T-helper 1 cell (primary cell): ENCODE results near the gene DBT.
A peak's percentile ranks its signal among the peaks of the same experiment; 100 is the strongest.
"Not testable (repeated sequence)": the region's sequence is repeated elsewhere in the genome, so short reads cannot be mapped to it uniquely, and the experiment has no call there.

ENCODE experiments used
- DNase-seq, 5 donors: peaks; one replicate each; pipeline ENCODE4 v3.0.0-alpha.2; 2012 to 2020

The DBT gene

DNA sequence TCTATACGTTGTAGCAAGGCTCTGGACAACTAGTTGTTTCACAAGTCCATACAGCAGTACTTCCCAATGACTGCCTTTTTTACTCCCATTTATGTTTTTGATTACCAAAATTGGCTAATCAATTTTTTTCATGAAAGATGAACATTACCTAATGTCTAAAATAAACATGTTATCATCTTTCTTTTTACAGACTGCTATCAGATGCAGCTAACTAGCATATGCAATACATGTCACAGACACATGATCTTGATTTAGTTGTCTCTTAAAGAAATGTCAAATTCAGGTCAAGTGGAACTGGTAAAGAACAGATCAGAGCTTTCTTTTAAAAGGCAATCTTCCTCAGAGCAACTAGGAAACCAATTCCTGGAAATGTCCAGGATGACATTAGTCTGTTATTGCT, 630 bp upstream of the DBT start:
- DNase-seq: no peak

DNA sequence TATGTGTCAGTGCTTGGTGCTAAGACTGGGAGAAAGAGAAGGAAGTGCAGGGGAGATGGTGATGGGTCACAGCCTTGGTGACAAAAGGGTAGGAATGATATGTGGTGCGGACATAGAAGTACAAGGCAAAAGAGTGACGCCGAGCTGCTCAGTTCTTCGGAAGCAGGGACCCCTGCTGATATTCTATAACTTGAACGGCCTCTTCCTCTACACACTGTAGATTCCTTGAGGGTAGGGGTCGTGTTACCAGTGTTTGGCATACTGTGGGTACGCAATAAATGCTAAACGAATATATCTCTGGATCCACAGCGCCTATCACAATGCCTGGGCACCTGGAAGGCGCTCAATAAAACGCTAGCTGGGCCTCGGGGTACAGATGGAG, 488 bp downstream of the DBT start:
- peak in 1 of 5 donors; percentile 1 for DNase-seq

DNA sequence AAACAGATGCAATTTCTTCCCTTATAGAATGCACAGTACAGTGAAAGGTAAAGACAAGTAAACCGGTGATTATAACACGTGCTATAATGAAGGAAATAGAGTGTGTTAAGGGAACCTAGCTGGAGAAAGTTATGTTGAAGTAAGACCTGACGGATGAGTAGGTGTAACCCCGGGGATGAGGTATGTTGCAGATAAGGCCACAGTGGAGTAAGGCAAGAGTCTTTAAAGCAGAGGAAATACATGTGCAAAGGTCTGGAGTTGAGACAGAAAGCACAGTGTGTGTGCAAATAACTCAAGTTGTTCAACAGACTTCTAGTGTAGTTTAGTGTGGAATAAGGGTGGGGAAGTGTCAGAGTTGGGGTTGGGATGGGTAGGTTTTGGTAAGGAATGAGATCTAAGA, 2.9 kb downstream of the DBT start:
- no peak for DNase-seq

DNA sequence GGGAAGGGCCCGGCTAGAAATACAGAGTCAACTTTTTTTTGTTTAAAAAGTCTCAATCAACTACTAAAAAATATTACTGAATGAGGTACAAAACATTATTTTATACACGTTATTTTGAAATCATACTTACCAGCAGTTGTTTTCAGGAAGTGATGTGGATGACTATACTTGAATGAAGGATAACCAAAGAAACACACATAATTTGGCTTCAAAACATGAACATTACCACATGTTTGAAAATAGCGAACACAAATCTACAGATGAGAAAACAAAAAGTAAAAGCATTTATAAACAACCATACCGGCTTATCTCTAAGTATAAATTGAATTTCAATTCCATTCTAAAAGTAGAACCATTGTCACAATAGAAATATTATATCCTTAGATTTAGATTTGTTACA, 9.0 kb downstream of the DBT start:
- DNase-seq: no peak

DNA sequence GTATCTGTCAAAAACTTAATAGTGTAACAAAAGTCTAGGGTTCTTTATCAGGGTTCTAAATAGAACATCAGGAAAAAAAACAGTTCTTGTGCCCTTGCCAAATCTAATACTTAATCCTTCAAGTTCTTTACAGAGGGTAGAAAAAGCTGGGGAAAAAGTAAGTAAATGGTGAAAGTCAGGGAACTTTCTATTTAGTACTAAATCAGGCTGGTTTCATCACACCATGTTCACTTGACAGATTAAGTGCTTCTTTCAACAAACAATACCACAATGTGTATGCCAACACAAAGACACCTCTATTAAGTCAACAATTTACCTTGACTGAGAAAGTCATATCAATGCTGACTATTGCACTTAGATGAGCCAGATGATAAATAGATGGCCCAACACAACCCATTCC, 9.7 kb downstream of the DBT start:
- DNase-seq: no peak

DNA sequence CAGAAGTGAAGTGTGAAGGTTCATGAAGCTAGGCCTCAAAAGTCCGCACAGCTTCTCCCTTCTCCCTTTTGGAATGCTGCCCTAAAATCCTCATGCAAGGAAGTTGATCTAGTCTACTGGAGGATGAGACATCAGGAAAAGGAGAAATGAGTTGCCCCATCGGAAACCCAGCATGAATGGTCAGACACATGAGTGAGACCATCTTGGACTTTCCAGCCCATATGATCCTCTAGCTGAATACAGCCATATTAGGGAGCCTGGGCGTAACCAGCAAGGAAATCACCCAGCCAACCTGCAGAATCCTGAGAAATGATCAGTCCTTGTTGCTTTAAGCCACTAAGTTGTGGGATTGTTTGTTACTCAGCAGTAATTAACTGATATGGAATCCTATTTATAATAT, 12.5 kb downstream of the DBT start:
- DNase-seq: no peak

DNA sequence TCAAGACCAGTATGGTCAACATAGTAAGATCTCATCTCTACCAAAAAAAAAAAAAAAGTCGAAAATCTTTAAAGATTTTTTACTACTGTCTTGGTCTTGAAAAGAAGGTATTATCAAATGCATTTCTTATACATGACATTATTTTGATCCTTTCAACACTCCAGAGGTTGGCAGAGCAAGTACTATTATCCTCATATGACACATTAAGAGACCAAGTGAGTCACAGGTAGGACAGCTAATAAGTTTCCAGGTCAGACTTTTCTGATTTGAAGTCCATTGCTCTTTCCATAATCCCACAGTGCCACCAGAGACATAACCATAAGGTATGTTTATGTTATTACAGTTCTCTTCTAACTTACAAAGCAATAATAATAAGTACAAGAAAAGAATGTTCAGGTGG, 15.2 kb downstream of the DBT start:
- DNase-seq: no peak

DNA sequence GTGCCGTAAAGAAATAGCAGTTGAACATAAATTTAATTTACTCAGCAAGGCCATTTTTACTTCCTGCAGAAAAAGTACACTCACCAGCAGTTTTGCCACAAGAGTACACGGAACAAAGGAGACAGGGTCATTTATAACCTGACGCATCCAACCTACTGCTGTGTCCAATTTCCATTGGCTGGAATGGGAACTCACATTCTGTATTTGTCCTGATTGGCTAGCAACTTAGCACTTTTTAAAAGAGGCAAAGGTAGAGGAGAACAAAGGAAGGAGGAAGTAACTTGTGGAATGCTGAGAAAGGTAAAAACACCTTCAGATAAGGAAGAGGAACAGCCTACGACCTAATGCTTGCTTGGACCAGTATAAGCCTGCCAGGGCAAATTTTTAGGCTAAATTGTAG, 16.1 kb downstream of the DBT start:
- DNase-seq: not testable (repeated sequence)

DNA sequence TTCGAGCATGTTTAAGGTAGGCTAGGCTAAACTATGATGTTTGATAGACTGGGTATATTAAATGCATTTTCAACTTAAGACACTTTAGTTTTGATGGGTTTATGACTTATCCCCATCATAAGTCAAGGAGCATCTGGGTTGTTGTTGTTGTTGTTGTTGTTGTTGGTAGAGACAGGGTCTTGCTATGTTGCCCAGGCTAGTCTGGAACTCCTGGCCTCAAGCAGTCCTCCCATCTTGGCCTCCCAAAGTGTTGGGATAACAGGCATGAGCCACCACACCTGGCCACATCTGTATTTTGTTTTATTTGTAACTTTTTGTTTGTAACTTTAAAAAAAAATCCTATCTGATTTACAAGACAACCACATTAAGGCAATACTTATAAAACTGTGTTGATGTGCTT, 17.5 kb downstream of the DBT start:
- no peak for DNase-seq

DNA sequence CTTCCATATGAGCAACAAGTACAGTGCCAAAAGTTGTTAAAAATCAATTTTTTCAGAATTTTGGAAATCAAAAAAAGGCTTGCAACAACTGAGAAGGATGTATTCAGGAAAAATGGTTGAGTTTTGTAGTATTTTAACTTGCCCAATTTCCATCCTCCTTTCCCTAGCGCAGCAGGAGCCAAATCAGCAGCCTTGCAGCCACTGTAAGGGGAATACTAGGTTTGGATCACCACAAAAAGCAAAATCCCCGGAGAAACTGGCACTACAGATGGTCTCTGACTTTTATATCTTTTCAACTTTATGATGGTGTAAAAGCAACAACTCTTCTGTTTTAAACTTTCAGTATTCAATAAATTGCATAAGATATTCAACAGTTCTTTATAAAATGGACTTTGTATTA, 17.9 kb downstream of the DBT start:
- no peak for DNase-seq

DNA sequence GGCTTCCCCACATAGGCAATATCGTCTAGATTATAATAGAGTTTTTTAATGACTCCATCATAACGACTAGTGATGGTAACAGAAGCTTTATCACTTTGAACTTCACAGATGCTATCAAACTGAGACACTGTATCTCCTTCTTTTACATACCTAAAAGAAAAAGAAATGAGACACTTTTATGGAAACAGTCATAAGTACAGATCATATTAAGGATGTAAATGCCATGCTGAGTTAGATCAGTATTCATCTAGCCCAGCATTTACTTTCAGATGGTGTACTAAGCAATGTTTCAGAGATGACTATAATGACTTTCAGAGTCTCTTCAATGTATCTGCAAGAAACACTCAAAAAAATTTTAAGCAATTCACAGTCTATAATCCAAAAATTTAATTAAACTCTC, 18.9 kb downstream of the DBT start:
- DNase-seq: peak in 1 of 5 donors; percentile 52

DNA sequence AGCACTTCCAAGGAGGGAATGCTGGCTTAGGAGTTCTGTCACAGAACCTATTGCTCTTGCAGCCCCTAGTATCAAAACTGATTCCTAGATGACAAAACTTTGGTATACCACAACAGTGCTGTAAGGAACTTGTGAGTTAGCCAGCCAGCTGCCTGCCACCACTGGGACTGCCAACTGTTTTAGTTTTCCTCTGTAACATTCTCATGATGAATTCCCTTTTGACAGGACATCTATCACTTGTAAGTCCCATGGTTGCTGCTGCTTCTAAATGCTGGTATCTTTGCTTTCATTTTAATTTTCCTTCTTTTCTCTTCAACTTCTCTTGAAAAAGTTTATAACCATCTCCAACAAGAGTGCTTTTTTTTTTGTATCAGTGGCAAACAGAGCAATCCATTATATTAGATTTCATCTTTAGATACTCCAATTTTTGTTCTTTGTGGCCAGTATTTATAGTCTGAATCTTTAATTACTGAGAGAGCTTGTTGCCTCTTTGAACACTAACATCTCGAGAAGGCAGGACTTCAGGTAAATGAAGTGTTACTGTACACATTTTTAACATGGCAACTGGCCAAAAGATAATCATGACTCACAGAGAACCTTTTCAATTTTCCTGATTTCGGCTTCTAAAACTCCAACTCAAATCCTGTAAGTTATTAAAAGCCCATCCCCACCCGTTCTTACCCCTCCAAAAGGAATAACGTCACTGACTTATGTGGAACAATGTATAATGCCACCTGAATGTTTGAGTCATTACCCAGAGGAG, 19.8 kb downstream of the DBT start:
- DNase-seq: no peak

DNA sequence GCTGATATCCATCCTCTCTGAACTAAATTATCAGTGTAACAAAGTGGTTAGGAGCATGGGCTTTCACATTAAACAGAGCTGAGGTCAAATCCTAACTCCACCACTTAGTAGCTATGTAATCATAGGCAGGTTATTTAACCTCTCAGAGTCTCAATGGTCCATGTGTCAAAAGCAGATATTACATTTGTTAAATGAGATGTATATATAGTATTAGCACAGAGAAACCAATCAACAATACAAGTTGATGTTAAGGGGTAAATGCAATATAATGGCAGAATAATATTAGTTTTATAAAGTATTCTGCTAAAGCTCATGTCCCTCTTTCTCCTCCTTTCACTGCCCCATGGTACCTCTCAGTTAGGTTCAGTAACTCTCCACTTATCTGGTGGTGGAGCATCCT, 27.2 kb downstream of the DBT start:
- no peak for DNase-seq

DNA sequence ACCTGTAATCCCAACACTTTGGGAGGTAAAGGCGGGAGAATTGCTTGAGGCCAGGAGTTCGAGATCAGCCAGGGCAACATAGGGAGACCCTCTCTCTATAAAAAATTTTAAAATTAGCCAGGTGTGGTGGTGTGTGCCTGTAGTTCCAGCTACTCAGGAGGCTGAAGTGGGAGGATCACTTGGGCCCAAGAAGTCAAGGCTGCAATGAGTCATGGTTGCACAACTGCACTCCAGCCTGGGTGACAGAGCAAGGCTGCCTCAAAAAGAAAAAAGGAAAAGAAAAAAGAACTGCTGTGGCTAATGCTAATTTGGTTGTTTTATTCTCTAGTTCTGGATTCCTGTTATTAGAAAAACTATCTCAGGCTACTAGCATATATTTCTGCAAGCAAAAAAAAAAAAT, 29.8 kb downstream of the DBT start:
- DNase-seq: no peak

DNA sequence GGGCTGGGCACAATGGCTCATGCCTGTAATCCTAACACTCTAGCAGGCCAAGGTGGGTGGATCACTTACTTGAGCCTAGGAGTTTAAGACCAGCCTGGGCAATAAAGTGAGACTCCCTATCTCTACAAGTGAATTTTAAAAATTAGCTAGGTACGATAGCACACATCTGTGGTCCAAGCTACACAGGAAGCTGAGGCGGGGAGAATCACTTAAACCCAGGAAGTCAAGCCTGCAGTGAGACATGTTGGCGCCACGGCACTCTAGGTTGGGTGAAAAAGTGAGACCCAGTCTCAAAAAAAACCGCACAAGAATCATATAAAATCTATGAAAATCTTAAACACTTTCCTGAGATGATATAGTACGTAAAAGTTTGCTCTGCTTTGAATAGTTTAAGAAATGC, 30.2 kb downstream of the DBT start:
- DNase-seq: no peak

DNA sequence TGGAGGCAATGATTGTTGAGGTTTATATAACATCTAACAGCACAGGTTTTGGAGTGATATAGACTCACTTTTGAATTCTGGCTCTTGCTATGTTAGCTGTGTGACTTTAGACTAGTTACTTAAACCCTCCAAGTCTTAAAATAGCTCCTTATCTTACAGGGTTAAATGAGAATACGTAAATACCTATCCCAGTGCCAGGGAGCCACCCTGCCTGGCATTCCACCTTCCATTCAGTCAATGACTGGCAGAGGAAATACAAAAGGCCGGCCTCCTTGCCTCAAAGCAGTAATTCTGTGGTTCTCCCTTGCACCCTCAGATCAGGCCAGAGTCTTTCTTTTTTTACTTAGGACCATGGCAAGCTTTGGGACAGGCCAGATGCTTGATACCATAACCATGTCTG, 31.8 kb downstream of the DBT start:
- no peak for DNase-seq

DNA sequence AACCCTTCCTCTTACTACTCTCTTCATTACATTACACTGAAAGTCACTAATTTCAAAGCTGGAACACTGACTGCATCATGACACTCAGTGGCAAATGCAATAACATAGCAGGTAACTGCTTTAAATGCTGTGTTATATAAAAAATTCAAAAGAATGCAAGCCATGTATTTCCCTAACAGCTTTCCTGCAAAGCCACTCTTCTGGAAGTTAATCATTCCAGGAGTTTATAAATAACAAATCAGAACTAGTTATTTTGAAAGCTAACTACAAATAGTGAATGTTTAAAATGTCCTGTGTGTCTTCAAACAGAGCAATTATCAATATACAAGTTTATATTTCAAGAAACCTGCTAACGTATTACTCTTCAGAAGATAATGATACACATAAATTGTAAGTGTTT, 34.5 kb downstream of the DBT start:
- no peak for DNase-seq

DNA sequence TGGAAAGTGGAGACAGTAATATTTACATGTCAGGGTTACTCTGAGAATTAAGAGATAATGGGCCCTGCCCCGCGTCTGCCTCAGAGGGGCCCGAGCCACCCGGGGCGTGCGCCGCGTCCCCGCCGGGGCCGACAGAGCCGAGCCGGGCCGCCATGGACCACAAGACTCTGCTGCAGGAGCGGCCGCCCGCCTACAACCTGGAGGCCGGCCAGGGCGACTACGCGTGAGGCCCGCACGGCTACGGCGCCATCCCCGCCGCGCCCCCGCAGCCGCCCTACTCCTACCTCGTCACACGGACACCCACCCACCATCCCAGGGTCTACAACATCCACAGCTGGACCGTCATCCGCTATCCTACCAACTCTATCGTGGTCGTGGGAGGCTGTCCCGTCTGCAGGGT, 36.5 kb downstream of the DBT start:
- no peak for DNase-seq

DNA sequence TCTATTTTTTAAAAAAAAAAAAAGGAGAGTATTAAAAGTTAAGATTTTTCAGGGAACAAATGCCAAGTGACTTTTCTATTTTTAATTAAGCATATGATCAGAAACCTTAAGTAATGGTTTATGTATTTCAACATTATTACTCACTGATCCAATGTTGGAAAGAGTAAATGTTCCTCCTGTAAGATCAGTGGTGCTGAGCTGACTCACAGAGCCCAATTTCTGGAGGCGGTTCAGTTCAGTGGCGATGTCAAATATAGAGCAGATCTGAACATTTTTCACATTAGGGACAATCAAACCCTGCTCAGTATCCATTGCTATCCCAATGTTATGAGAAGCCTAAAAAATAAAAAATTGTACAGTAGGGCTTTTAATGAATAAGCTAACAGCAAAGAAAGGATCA, 43.3 kb downstream of the DBT start:
- no peak for DNase-seq

DNA sequence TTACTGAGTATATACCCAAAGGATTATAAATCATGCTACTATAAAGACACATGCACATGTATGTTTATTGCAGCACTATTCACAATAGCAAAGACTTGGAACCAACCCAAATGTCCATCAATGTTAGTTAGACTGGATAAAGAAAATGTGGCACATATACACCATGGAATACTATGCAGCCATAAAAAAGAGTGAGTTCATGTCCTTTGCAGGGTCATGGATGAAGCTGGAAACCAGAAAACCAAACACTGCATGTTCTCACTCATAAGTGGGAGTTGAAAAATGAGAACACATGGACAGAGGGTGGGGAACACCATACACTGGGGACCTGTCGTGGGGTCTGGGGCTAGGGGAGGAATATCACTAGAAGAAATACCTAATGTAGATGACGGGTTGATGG, 44.0 kb downstream of the DBT start:
- DNase-seq: not testable (repeated sequence)

DNA sequence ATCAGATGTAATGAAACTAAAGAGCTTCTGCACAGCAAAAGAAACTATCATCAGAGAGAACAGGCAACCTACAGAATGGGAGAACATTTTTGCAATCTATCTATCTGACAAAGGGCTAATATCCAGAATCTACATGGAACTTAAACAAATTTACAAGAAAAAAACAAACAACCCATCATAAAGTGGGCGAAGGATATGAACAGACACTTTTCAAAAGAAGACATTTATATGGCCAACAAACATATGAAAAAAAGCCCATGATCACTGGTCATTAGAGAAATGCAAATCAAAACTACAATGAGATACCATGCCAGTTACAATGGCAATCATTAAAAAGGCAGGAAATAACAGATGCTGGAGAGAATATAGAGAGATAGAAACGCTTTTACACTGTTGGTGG, 44.5 kb downstream of the DBT start:
- DNase-seq: not testable (repeated sequence)

DNA sequence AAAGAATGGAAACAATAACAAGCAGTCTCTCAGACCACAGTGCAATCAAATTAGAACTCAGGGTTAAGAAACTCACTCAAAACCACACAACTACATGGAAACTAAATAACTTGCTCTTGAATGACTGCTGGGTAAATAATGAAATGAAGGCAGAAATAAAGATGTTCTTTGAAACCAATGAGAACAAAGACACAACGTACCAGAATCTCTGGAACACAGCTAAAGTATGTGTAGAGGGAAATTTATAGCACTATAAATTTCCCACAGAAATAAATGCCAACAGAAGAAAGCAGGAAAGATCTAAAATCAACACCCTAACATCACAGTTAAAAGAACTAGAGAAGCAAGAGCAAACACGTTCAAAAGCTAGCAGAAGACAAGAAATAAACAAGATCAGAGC, 46.9 kb downstream of the DBT start:
- not testable (repeated sequence) for DNase-seq

DNA sequence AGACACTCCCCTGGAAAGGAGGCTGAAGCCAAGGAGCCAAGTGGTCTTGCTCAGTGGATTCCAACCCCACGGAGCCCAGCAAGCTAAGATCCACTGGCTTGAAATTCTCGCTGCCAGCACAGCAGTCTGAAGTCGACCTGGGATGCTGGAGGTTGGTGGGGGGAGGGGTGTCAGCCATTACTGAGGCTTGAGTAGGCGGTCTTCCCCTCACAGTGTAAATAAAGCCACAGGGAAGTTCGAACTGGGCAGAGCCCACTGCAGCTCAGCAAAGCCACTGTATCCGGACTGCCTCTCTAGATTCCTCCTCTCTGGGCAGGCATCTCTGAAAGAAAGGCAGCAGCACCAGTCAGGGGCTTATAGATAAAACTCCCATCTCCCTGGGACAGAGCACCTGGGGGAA, 49.6 kb downstream of the DBT start:
- DNase-seq: not testable (repeated sequence)

DNA sequence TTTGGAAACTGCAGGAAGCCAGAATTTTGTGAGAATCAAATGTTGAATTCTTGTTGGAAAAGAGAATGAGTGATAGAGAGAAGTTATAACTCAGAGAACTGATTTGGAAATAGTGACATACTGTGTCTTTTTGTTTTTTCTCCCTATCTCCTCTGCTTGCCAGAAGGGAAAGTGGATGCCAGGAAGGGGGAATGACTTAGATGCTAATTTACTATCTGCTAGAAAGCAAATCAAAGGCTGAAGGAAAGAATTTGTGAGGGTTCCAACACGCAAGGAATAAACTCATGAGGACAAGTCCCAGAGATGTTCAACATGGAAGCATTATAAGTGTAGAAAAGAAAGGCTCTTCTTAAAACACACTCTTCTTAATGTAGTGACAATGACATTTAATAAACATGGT, 51.0 kb downstream of the DBT start:
- no peak for DNase-seq

DNA sequence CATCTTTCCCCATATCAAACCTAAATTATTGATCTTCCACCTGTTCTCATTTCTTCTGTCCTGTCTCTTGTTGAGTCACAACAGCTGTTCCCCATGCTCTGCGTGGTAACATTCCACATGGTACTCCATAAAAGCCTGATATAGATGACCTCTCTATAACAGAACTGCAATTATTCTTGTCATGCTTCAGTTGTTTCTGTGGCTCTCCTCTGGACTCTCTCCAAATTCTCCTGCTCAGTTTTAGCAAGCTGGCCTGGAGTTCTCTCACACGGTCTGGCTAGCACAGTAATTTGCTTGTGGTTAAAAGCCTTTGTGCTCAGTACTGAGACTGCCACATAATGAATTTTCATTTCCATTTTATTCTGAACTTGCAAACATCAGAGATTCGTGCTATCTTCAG, 61.0 kb downstream of the DBT start:
- no peak for DNase-seq

DNA sequence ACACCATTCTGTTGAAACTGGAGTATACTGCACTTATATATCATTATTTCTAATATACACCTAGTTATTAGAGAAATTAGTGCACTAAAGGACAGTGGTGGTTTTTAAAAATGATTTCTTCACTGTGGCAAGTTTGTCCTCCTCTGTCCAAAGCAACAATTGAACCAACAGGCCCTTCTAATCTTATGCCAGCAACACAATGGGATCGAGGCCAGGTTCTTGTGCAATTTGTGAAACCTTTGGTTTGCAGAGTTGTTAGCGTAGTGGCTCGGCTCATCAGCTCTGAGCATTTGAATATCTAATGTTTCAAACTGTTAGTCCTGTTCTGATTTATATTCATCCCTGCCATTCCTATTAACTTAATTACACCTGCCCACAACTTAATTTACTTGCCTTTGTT, 61.7 kb downstream of the DBT start:
- no peak for DNase-seq
